Calu3 (cell line): ENCODE measurements around the gene NEK2. TPM values are rescaled to one million over a fixed set of nuclear protein-coding genes. Genes with fewer than 3 reads are reported as not detected.

ENCODE experiments used
- BruUV-seq: library from RNA; stranded (reverse); fragments of 400-500 nt; replicated peaks from 2 replicates; lab custom pipeline; 2021; lab: Mats Ljungman, UMichigan
- CTCF ChIA-PET: fragments of 300-600 bp; sonication (Branson Sonifier 250); formaldehyde crosslinking; loops from one replicate; lab custom pipeline; 2022; ENCODE audit warnings: antibody characterized with exemption; lab: Charles Lee
- DNase-seq: peaks from one replicate; pipeline ENCODE4 v3.0.0; 2022
- H3K27ac Mint-ChIP-seq: one replicate; pipeline ENCODE4 v1.8.0; 2022; ENCODE audit warnings: mixed read lengths; ENCODE audit not compliant: unreplicated experiment
- H3K27me3 Mint-ChIP-seq: one replicate; pipeline ENCODE4 v1.8.0; 2022; ENCODE audit warnings: mixed read lengths; ENCODE audit not compliant: unreplicated experiment
- H3K36me3 Mint-ChIP-seq: one replicate; pipeline ENCODE4 v1.8.0; 2022; ENCODE audit warnings: mild to moderate bottlenecking, moderate library complexity, mixed read lengths; ENCODE audit not compliant: insufficient read depth, unreplicated experiment
- H3K4me1 Mint-ChIP-seq: one replicate; pipeline ENCODE4 v1.8.0; 2022; ENCODE audit warnings: mild to moderate bottlenecking, low read depth, mixed read lengths; ENCODE audit not compliant: unreplicated experiment
- H3K4me3 Mint-ChIP-seq: one replicate; pipeline ENCODE4 v1.8.0; 2022; ENCODE audit warnings: mild to moderate bottlenecking, low read depth, moderate library complexity, mixed read lengths; ENCODE audit not compliant: unreplicated experiment
- H3K9me3 Mint-ChIP-seq: one replicate; pipeline ENCODE4 v1.8.0; 2022; ENCODE audit warnings: low read depth, mixed read lengths; ENCODE audit not compliant: unreplicated experiment
- CTCF ChIP-seq: fragments of 200-600 bp; IDR thresholded peaks from one replicate; pipeline ENCODE4 v1.8.0; 2022; ENCODE audit warnings: antibody characterized with exemption; ENCODE audit not compliant: unreplicated experiment
- intact Hi-C: fragments of 100-400 bp; cut with micrococcal nuclease; formaldehyde crosslinking; loops from one replicate; pipeline ENCODE4 v1.10.0; 2022; ENCODE audit not compliant: unreplicated experiment
- total RNA-seq: library from RNA; stranded (reverse); gene quantifications from 2 replicates; pipeline ENCODE4 v1.2.3, GENCODE V29; 2022

NEK2 gene
- total RNA-seq, 1 experiment from 2014 or later = 43.2 TPM

DNA sequence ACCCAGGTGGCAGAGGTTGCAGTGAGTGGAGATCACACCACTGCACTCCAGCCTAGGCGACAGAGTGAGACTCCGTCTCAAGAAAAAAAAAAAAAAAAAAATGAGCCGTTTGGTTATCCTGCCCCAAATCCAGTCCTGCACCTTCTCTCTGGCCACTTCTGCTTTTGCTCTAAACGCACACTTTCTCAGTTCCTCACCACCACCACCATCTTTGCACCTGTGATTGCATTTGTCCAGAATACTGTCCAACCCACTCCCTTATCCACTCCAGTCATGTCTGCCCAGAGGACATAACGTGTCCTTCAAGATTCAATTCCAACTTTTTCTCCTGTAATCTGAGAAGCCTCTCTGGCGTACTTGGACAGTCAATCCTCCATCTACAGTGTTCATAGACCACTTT, 2.2 kb upstream of the NEK2 start:
- Mint-ChIP-seq H3K4me3 (no peak overlapping the region), H3K27me3 (peaks cover 5% of the 10 kb centered on the region), H3K4me1 (peaks cover 31% of the 10 kb centered on the region), H3K36me3 (peaks cover 18% of the 10 kb centered on the region), H3K9me3 (no peaks in the 10 kb centered on the region), H3K27ac (no peak overlapping the region)
- CTCF ChIA-PET = no interaction called here
- intact Hi-C loops = no loop called here
- BruUV-seq = no TSS peak
- DNase-seq = no peak
- no peak for TF ChIP-seq CTCF

DNA sequence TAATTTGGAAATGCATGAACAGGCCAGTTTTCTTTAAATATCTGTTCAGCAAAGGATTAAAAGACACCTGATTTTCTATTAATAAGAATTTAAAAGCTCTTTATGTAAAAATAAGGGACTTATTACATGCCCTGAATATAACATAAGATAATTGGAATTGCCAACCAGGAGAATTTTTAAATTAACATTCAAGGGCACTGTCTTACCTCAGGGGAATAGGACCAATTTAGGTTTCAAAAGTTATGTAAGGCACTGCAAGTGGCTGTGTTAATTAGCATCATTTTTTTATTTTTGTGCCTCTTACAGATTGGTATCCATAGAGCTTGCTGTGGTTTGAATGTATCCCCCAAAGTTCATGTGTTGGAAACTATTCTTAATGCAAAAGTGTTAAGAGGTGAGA, 1.3 kb upstream of the NEK2 start:
- CTCF ChIA-PET = interaction anchor here (0.8 kb wide), 1 partner anchor 351 kb away, joined by 3 read pairs; no protein-coding TSS in a partner anchor
- peaks cover 31% of the 10 kb centered on the region for H3K4me1 Mint-ChIP-seq
- peak overlapping the region; percentile 97 for H3K4me3 Mint-ChIP-seq
- H3K27ac Mint-ChIP-seq = no peak overlapping the region
- no peak for DNase-seq
- TF ChIP-seq CTCF = no peak
- intact Hi-C loops = no loop called here
- no TSS peak for BruUV-seq
- H3K36me3 Mint-ChIP-seq = peaks cover 18% of the 10 kb centered on the region
- H3K27me3 Mint-ChIP-seq = no peaks in the 10 kb centered on the region
- H3K9me3 Mint-ChIP-seq = no peaks in the 10 kb centered on the region

- peaks cover 30% of the 10 kb centered on the region for H3K4me1 Mint-ChIP-seq
- no TSS peak for BruUV-seq
Observed at GRCh38 chr1:211676106-211676583, 724 bp upstream of the NEK2 start.

DNA sequence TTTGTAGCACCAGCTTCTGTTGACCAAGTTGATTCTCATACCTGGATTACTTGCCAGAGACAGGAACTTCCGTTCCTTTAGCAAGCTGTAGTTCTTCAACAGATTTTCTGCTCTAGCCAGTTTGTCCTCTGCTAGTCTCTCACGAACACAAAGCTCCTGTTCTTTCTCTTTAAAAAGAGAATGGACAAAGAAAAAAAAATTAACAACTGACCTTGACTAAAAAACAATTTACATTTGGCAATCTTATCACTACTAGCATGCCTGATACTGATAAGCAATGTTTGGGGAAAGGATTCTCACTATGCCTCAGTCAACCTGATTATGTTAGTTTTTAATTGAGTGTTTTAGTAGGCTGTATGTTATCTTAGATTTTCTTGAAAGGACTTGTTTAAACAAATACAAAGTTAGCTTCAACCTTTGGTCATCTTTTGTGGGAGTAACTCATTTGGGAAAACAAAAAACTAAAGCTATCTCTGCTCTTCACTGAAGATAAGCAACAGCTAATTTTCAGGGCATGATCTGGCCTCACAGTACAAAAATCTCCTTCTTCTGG, 8.3 kb downstream of the NEK2 start:
- Mint-ChIP-seq H3K27me3 (no peaks in the 10 kb centered on the region), H3K9me3 (no peaks in the 10 kb centered on the region), H3K36me3 (peaks cover 21% of the 10 kb centered on the region), H3K4me1 (no peaks in the 10 kb centered on the region), H3K4me3 (no peak overlapping the region), H3K27ac (no peak overlapping the region)
- intact Hi-C loops = no loop called here
- CTCF ChIA-PET = interaction anchor here (0.6 kb wide), 1 partner anchor 10 kb away, joined by 3 read pairs; no protein-coding TSS in a partner anchor
- BruUV-seq = no TSS peak
- no peak for TF ChIP-seq CTCF
- no peak for DNase-seq

More at GRCh38 chr1:211676106-211676583, 724 bp upstream of the NEK2 start:
- Mint-ChIP-seq H3K36me3 (peaks cover 18% of the 10 kb centered on the region), H3K27ac (peak overlapping the region; percentile 90), H3K27me3 (no peaks in the 10 kb centered on the region), H3K4me3 (peak overlapping the region; percentile 97), H3K9me3 (no peaks in the 10 kb centered on the region)
- no peak for TF ChIP-seq CTCF
- no peak for DNase-seq
- CTCF ChIA-PET = interaction anchor here (0.6 to 1.0 kb wide), 4 partner anchors 353 to 1155 kb away, joined by 3 to 5 read pairs (median 4); partner anchors contain the start of genes DTL and INTS7
- intact Hi-C loops = no loop called here
